ENCODE results near the gene MIB2. TPM values are rescaled to one million over a fixed set of nuclear protein-coding genes. Genes with fewer than 3 reads are reported as not detected.

MIB2 gene
- total RNA-seq, 1 experiment from 2014 or later: 32.4 TPM

- no TSS peak for BruUV-seq (replicated peaks)
- Mint-ChIP-seq H3K36me3 (ENCODE audit: insufficient read depth, unreplicated experiment) (peaks cover 14% of the 10 kb centered on the region), H3K27me3 (ENCODE audit: insufficient read depth, unreplicated experiment) (no peaks in the 10 kb centered on the region), H3K4me1 (ENCODE audit: low read depth, unreplicated experiment) (no peaks in the 10 kb centered on the region), H3K4me3 (ENCODE audit: unreplicated experiment) (no peak overlapping the region), H3K9me3 (ENCODE audit: unreplicated experiment) (no peaks in the 10 kb centered on the region), H3K27ac (ENCODE audit: unreplicated experiment) (no peak overlapping the region)
- Histone ChIP-seq H3K4me1 (no peaks in the 10 kb centered on the region), H3K36me3 (ENCODE audit: control insufficient read depth, insufficient read depth, low read length) (no peaks in the 10 kb centered on the region), H3K27me3 (replicated peaks; ENCODE audit: control insufficient read depth, insufficient read depth, low read length) (no peaks in the 10 kb centered on the region), H3K4me3 (ENCODE audit: low read depth, low read length) (no peak overlapping the region), H3K9me3 (no peaks in the 10 kb centered on the region)
- POLR2A ChIA-PET: no interaction called here
- DNase-seq: no peak
- intact Hi-C loops (cut with micrococcal nuclease; ENCODE audit: unreplicated experiment): no loop called here
- no peak for TF ChIP-seq CTCF (IDR thresholded peaks at IDR 0.05; ENCODE audit: insufficient read depth in 1 of 2, low read depth in 1 of 2, low read length in 1 of 2, severe bottlenecking in 1 of 2, unreplicated experiment in 1 of 2)
- CTCF ChIA-PET: no interaction called here
Measured at GRCh38 chr1:1677718-1678580, 62.6 kb downstream of the MIB2 start.

GRCh38 chr1:1678581-1679380 lies 63.5 kb downstream of the MIB2 start:
- no peak overlapping the region for H3K4me3 Mint-ChIP-seq (ENCODE audit: unreplicated experiment)
- H3K36me3 ChIP-seq (ENCODE audit: control insufficient read depth, insufficient read depth, low read length): no peaks in the 10 kb centered on the region
- ChIA-PET POLR2A (no interaction called here), CTCF (no interaction called here)
- peaks cover 14% of the 10 kb centered on the region for H3K36me3 Mint-ChIP-seq (ENCODE audit: insufficient read depth, unreplicated experiment)
- BruUV-seq (replicated peaks): no TSS peak
- no peak for TF ChIP-seq CTCF (IDR thresholded peaks at IDR 0.05; ENCODE audit: insufficient read depth in 1 of 2, low read depth in 1 of 2, low read length in 1 of 2, severe bottlenecking in 1 of 2, unreplicated experiment in 1 of 2)
- no peak overlapping the region for H3K4me3 ChIP-seq (ENCODE audit: low read depth, low read length)
- H3K27me3 Mint-ChIP-seq (ENCODE audit: insufficient read depth, unreplicated experiment): no peaks in the 10 kb centered on the region
- intact Hi-C loops (cut with micrococcal nuclease; ENCODE audit: unreplicated experiment): no loop called here
- DNase-seq: no peak
- no peaks in the 10 kb centered on the region for H3K9me3 ChIP-seq
- no peaks in the 10 kb centered on the region for H3K9me3 Mint-ChIP-seq (ENCODE audit: unreplicated experiment)
- H3K4me1 Mint-ChIP-seq (ENCODE audit: low read depth, unreplicated experiment): no peaks in the 10 kb centered on the region
- no peaks in the 10 kb centered on the region for H3K4me1 ChIP-seq
- H3K27me3 ChIP-seq (replicated peaks; ENCODE audit: control insufficient read depth, insufficient read depth, low read length): no peaks in the 10 kb centered on the region
- no peak overlapping the region for H3K27ac Mint-ChIP-seq (ENCODE audit: unreplicated experiment)

Other genes starting within 250 kb of the MIB2 start
- 187 and 200 TPM in 2 replicates for gene AURKAIP1, start 240.3 kb upstream of the MIB2 start, total RNA-seq (2022)
- 145 and 147 TPM in 2 replicates for gene CCNL2, start 216.2 kb upstream of the MIB2 start, total RNA-seq (2022)
- gene MRPL20, start 208.2 kb upstream of the MIB2 start, total RNA-seq (2022): 109 and 110 TPM in 2 replicates
- gene ANKRD65, start 194.2 kb upstream of the MIB2 start, total RNA-seq (2022): 1.6 and 3.2 TPM in 2 replicates
- 73.7 and 74.7 TPM in 2 replicates for gene VWA1, start 179.8 kb upstream of the MIB2 start, total RNA-seq (2022)
- 0.84 and 0.95 TPM in 2 replicates for gene ATAD3C, start 165.8 kb upstream of the MIB2 start, total RNA-seq (2022)
- 48.1 and 54.7 TPM in 2 replicates for gene ATAD3B, start 143.7 kb upstream of the MIB2 start, total RNA-seq (2022)
- 58.6 and 67.3 TPM in 2 replicates for gene ATAD3A, start 103.3 kb upstream of the MIB2 start, total RNA-seq (2022)
- 1.0 and 1.2 TPM in 2 replicates for gene TMEM240, start 74.9 kb upstream of the MIB2 start, total RNA-seq (2022)
- 91.5 and 96.2 TPM in 2 replicates for gene SSU72, start 40.6 kb upstream of the MIB2 start, total RNA-seq (2022)
- gene FNDC10, start 15.4 kb upstream of the MIB2 start, total RNA-seq (2022): 13.6 and 15.6 TPM in 2 replicates
- gene MMP23B, start 16.7 kb downstream of the MIB2 start, total RNA-seq (2022): 3.7 and 6.0 TPM in 2 replicates
- 29.3 and 30.2 TPM in 2 replicates for gene CDK11B, start 43.5 kb downstream of the MIB2 start, total RNA-seq (2022)
- 26.1 and 26.4 TPM in 2 replicates for gene SLC35E2B, start 77.3 kb downstream of the MIB2 start, total RNA-seq (2022)
- 49.6 and 53.7 TPM in 2 replicates for gene CDK11A, start 108.9 kb downstream of the MIB2 start, total RNA-seq (2022)
- gene NADK, start 163.0 kb downstream of the MIB2 start, total RNA-seq (2022): 76.7 and 85.8 TPM in 2 replicates

All from Caco-2 (cell line).